ENCODE data around the gene TUBB2B.

DNA sequence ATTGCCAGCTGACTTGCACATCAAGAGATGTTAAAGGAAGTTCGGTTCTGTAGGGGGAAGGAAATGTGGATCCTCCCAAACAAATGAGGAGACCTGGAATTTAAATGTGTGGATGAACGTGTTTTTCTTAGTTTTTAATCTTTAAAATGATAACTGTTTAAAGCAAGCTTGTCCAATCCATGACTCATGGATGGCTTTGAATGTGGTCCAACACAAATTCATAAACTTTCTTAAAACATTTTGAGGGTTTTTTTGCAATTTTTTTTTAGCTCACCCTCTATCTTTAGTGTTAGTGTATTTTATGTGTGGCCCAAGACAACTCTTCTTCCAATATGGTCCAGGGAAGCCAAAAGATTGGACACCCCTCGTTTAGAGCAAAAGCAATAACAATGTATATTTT, 12.6 kb downstream of the TUBB2B start:
- no peak for TF ChIP-seq EZH2 (IDR thresholded peaks at IDR 0.05; ENCODE audit: borderline replicate concordance, insufficient read depth, low read depth, low read length, poor library complexity, severe bottlenecking)
- TF ChIP-seq, protein P1, sequence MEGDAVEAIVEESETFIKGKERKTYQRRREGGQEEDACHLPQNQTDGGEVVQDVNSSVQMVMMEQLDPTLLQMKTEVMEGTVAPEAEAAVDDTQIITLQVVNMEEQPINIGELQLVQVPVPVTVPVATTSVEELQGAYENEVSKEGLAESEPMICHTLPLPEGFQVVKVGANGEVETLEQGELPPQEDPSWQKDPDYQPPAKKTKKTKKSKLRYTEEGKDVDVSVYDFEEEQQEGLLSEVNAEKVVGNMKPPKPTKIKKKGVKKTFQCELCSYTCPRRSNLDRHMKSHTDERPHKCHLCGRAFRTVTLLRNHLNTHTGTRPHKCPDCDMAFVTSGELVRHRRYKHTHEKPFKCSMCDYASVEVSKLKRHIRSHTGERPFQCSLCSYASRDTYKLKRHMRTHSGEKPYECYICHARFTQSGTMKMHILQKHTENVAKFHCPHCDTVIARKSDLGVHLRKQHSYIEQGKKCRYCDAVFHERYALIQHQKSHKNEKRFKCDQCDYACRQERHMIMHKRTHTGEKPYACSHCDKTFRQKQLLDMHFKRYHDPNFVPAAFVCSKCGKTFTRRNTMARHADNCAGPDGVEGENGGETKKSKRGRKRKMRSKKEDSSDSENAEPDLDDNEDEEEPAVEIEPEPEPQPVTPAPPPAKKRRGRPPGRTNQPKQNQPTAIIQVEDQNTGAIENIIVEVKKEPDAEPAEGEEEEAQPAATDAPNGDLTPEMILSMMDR (IDR thresholded peaks at IDR 0.05), result no peak
